Central memory CD8-positive, alpha-beta T cell (primary cell): ENCODE measurements around the gene ACBD6.

ENCODE experiments used
- ATAC-seq: fragments of 150-1000 bp; cut with Tn5 transposase; replicated peaks from 2 replicates; pipeline ENCODE4 v1.10.0; 2022; ENCODE audit warnings: mild to moderate bottlenecking, moderate FRiP score, moderate number of reproducible peaks; ENCODE audit not compliant: poor library complexity, severe bottlenecking; ENCODE audit errors: extremely low read depth
- DNase-seq, 2 donors: peaks; one replicate each; pipeline ENCODE4 v3.0.0; 2021; ENCODE audit warnings: low spot score in 2 of 2
- H3K27ac Mint-ChIP-seq: one replicate; pipeline ENCODE4 v1.8.0; 2022; ENCODE audit warnings: low read depth, mild to moderate bottlenecking, moderate library complexity, mixed read lengths
- H3K27me3 Mint-ChIP-seq: one replicate; pipeline ENCODE4 v1.8.0; 2022; ENCODE audit warnings: mixed read lengths
- H3K36me3 Mint-ChIP-seq: one replicate; pipeline ENCODE4 v1.8.0; 2022; ENCODE audit warnings: mild to moderate bottlenecking, moderate library complexity, mixed read lengths; ENCODE audit not compliant: insufficient read depth
- H3K4me1 Mint-ChIP-seq: one replicate; pipeline ENCODE4 v1.8.0; 2022; ENCODE audit warnings: mixed read lengths
- H3K4me3 Mint-ChIP-seq: one replicate; pipeline ENCODE4 v1.8.0; 2022; ENCODE audit warnings: mild to moderate bottlenecking, moderate library complexity, mixed read lengths
- H3K9me3 Mint-ChIP-seq: one replicate; pipeline ENCODE4 v1.8.0; 2022; ENCODE audit warnings: mixed read lengths

Gene ACBD6

DNA sequence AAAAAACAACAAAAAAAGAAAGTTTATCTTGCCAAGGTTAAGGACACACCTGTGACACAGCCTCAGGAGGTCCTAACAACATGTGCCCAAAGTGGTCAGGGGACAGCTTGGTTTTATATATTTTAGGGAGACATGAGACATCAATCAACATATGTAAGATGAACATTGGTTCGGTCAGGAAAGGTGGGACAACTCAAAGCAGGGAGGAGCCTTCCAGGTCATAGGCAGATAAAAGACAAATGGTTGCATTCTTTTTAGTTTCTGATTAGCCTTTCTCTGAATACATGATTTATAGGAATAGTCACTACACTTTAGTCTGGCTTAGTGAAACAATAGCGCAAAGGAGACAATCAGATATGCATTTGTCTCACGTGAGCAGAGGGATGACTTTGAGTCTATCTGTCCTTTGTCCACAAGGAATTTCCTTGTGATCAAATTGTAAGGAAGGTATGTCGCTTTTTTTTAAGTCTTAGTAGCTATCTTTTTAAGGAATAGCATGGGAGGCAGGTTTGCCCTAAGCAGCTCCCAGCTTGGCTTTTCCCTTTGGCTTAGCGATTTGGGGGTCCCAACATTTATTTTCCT is 33.1 kb upstream of the ACBD6 start:
- no peak for ATAC-seq

GRCh38 chr1:180534214-180534613 is 31.8 kb upstream of the ACBD6 start:
- ATAC-seq (no peak), DNase-seq (no peak)
- H3K9me3 Mint-ChIP-seq: no peaks in the 10 kb centered on the region
- no peak overlapping the region for H3K27ac Mint-ChIP-seq
- H3K4me3 Mint-ChIP-seq: no peak overlapping the region
- H3K4me1 Mint-ChIP-seq: no peaks in the 10 kb centered on the region
- no peaks in the 10 kb centered on the region for H3K36me3 Mint-ChIP-seq
- H3K27me3 Mint-ChIP-seq: peaks cover 31% of the 10 kb centered on the region

More for the DNA sequence above, 33.1 kb upstream of the ACBD6 start:
- H3K27ac Mint-ChIP-seq: no peak overlapping the region
- no peaks in the 10 kb centered on the region for H3K36me3 Mint-ChIP-seq
- peaks cover 22% of the 10 kb centered on the region for H3K27me3 Mint-ChIP-seq
- H3K4me1 Mint-ChIP-seq: no peaks in the 10 kb centered on the region
- H3K9me3 Mint-ChIP-seq: no peaks in the 10 kb centered on the region
- no peak for DNase-seq
- no peak overlapping the region for H3K4me3 Mint-ChIP-seq

DNA sequence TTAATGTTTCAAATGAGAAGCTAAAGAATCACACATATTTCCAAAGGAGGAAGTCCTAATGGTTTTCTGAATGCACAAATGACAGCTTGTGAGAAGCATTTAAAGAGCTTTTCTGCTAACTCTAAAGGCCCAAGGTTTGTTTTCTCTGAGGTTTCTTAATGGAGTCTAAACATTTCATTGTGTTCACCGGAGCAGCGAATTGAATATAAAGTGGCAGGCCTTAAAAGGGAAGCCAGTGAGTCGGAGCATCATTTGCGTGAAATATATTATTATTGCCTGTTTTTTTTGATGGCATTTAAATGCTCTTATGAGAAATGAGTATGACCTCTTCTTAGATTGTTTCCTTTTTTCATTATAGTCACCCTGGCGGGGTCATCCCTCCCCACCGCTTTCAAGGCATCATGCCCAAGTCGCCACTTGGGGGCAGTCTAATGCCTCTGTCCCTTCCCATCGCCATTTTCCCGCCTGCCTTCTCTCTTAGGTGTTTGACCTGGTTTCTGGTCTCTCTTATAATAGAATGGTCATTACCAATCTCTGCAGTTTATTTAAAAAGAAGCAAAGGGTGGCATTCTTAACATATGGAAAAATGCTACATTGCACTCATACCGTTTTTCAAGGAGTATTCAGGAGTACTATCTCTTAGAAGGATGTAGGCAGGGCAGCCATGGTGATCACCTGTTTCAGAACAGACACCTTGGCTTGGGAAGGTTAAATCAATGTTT is 31.1 kb upstream of the ACBD6 start:
- Mint-ChIP-seq H3K9me3 (no peaks in the 10 kb centered on the region), H3K27ac (no peak overlapping the region), H3K4me1 (no peaks in the 10 kb centered on the region), H3K4me3 (no peak overlapping the region), H3K27me3 (peaks cover 31% of the 10 kb centered on the region), H3K36me3 (no peaks in the 10 kb centered on the region)
- DNase-seq (peak; percentile 23 to 28), ATAC-seq (peak; percentile 52)

- Mint-ChIP-seq H3K9me3 (no peaks in the 10 kb centered on the region), H3K4me1 (no peaks in the 10 kb centered on the region), H3K27me3 (peaks cover 31% of the 10 kb centered on the region), H3K27ac (no peak overlapping the region), H3K36me3 (no peaks in the 10 kb centered on the region), H3K4me3 (no peak overlapping the region)
- DNase-seq (no peak), ATAC-seq (no peak)
These were observed 30.5 kb upstream of the ACBD6 start for GRCh38 chr1:180532854-180533253.

DNA sequence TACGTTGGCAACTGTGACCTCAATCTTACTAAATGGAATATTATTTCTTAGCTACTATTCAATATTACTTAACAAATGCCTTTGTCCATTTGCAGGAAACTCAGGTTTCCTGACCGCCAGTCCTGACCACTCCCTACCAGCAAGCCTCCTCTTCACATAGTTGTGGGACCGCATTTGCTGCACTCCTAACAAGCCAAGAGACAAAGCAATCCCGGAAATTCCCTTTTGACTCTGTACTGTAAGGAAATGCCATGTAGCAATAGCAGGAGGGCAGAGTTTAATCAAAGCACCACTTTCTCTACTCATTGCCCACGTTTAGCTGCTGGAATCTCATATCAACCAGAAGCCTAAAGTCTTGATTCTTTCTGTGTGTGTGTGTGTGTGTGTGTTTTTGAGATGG is 28.1 kb upstream of the ACBD6 start:
- Mint-ChIP-seq H3K27me3 (peaks cover 28% of the 10 kb centered on the region), H3K4me1 (no peaks in the 10 kb centered on the region), H3K4me3 (no peak overlapping the region), H3K36me3 (no peaks in the 10 kb centered on the region), H3K27ac (no peak overlapping the region), H3K9me3 (no peaks in the 10 kb centered on the region)
- DNase-seq (no peak), ATAC-seq (no peak)

DNA sequence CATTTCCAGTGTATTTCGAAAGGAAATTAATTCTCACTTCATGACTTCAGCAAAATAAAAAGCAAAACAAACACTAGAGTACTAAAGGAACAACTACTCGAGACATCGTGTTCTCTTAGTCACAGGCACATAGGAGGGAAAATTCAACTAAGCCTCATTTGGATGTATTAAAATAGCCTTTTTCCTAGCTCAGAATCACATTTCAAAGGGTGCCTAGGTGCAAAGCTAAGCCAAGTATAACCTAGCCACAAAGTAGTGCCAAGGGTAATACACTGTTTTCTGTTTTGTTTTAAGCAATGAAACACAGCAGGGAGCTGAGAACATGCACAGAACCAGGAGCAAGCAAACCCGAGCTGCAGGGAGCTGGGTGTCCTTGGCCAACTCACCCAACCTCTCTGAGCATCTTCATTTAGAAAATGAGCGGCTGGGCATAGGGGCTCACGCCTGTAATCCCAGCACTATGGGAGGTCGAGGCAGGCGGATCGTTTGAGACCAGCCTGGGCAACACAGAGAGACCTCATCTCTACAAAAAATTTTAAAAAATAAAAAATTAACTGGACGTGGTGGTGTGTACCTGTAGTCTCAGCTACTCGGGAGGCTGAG is 26.6 kb upstream of the ACBD6 start:
- Mint-ChIP-seq H3K4me3 (no peak overlapping the region), H3K27ac (no peak overlapping the region), H3K36me3 (no peaks in the 10 kb centered on the region), H3K4me1 (no peaks in the 10 kb centered on the region), H3K27me3 (peaks cover 14% of the 10 kb centered on the region), H3K9me3 (no peaks in the 10 kb centered on the region)
- no peak for ATAC-seq
- DNase-seq: no peak

DNA sequence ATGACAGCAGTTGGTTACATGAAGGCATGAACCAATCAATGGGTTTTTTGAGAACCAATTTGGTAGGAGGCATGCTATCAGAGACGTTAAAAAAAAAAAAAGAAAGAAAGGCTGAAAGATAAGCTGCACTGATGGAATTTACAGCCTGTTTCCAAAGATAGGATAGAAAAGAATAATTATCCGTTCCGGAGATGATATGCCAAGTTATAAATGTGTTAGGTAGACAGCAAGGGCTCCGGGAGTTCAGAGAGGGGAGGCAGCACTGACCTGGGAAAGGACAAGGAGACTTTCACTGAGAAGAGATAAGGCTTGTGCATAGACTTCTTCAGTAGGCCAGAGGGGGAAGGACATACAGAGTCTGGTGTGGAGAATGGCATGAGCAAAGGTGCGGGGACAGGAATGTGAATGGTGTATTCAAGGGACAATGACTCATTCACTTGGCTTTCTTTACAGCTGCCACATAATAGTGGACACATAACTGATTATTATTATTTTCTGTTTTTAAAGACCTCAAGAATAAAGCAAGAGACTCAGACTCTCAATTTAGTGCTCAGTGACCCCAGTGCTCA is 24.8 kb upstream of the ACBD6 start:
- DNase-seq: no peak
- Mint-ChIP-seq H3K27me3 (peaks cover 8% of the 10 kb centered on the region), H3K4me3 (no peak overlapping the region)

GRCh38 chr1:180525715-180526039 is 23.3 kb upstream of the ACBD6 start:
- no peak overlapping the region for H3K4me3 Mint-ChIP-seq

More for the DNA sequence above, 24.8 kb upstream of the ACBD6 start:
- Mint-ChIP-seq H3K9me3 (no peaks in the 10 kb centered on the region), H3K4me1 (no peaks in the 10 kb centered on the region), H3K27ac (no peak overlapping the region), H3K36me3 (no peaks in the 10 kb centered on the region)
- ATAC-seq: no peak

GRCh38 chr1:180524915-180525714 is 22.7 kb upstream of the ACBD6 start:
- Mint-ChIP-seq H3K27ac (no peak overlapping the region), H3K9me3 (no peaks in the 10 kb centered on the region), H3K36me3 (no peaks in the 10 kb centered on the region), H3K4me1 (no peaks in the 10 kb centered on the region), H3K4me3 (no peak overlapping the region), H3K27me3 (peaks cover 11% of the 10 kb centered on the region)
- no peak for DNase-seq
- ATAC-seq: no peak

More at GRCh38 chr1:180525715-180526039, 23.3 kb upstream of the ACBD6 start:
- H3K27ac Mint-ChIP-seq: no peak overlapping the region
- H3K9me3 Mint-ChIP-seq: no peaks in the 10 kb centered on the region
- no peaks in the 10 kb centered on the region for H3K36me3 Mint-ChIP-seq
- H3K27me3 Mint-ChIP-seq: peaks cover 8% of the 10 kb centered on the region
- H3K4me1 Mint-ChIP-seq: no peaks in the 10 kb centered on the region
- ATAC-seq (no peak), DNase-seq (no peak)

GRCh38 chr1:180524160-180524914 is 22.0 kb upstream of the ACBD6 start:
- Mint-ChIP-seq H3K4me1 (no peaks in the 10 kb centered on the region), H3K27ac (no peak overlapping the region), H3K27me3 (peaks cover 13% of the 10 kb centered on the region), H3K9me3 (no peaks in the 10 kb centered on the region), H3K4me3 (no peak overlapping the region), H3K36me3 (no peaks in the 10 kb centered on the region)
- ATAC-seq (no peak), DNase-seq (no peak)

GRCh38 chr1:180522213-180522515 is 19.8 kb upstream of the ACBD6 start:
- peaks cover 14% of the 10 kb centered on the region for H3K27me3 Mint-ChIP-seq
- H3K4me3 Mint-ChIP-seq: no peak overlapping the region
- no peaks in the 10 kb centered on the region for H3K9me3 Mint-ChIP-seq
- H3K36me3 Mint-ChIP-seq: no peaks in the 10 kb centered on the region
- H3K4me1 Mint-ChIP-seq: no peaks in the 10 kb centered on the region
- H3K27ac Mint-ChIP-seq: no peak overlapping the region
- DNase-seq (no peak), ATAC-seq (no peak)
